Erythroblast (primary cell): ENCODE results near the gene DNAI2.

Experiments used
- GATA1 ChIP-seq: IDR thresholded peaks from 2 replicates; pipeline ENCODE4 v1.6.1; 2011; ENCODE audit warnings: low read depth, mild to moderate bottlenecking, control low read depth, low read length, moderate library complexity
- POLR2A ChIP-seq: IDR thresholded peaks from 2 replicates; pipeline ENCODE4 v1.6.1; 2011; ENCODE audit warnings: mild to moderate bottlenecking, low read length

GRCh38 chr17:74326506-74326905, 52.5 kb downstream of the DNAI2 start:
- TF ChIP-seq POLR2A, result no peak
- no peak for TF ChIP-seq GATA1
